ENCODE results near the gene GTF2IRD1.
"Not testable (repeated sequence)": the region's sequence is repeated elsewhere in the genome, so short reads cannot be mapped to it uniquely, and the experiment has no call there.

GTF2IRD1 gene

DNA sequence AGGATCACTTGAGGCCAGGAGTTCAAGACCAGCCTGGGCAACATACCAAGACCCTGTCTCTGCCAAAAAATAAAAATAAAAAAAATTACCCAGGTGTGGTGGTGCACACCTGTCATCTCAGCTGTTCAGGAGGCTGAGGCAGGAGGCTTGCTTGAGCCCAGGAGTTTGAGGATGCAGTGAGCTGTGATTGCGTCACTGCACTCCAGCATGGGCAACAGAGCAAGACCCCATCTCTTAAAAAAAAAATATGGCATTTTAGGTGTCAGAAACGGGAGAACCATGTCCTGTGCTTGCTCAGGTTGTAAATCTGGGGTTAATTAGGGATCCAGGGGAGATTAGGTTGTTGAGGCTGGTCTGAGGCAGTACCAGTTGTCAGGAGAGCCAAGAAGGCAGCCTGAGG, 64.9 kb downstream of the GTF2IRD1 start:
- DNase-seq = no peak

- no peak for DNase-seq
These were observed 65.7 kb downstream of the GTF2IRD1 start for GRCh38 chr7:74519395-74519794.

- DNase-seq = no peak
These were observed 68.1 kb downstream of the GTF2IRD1 start for GRCh38 chr7:74521855-74522254.

DNA sequence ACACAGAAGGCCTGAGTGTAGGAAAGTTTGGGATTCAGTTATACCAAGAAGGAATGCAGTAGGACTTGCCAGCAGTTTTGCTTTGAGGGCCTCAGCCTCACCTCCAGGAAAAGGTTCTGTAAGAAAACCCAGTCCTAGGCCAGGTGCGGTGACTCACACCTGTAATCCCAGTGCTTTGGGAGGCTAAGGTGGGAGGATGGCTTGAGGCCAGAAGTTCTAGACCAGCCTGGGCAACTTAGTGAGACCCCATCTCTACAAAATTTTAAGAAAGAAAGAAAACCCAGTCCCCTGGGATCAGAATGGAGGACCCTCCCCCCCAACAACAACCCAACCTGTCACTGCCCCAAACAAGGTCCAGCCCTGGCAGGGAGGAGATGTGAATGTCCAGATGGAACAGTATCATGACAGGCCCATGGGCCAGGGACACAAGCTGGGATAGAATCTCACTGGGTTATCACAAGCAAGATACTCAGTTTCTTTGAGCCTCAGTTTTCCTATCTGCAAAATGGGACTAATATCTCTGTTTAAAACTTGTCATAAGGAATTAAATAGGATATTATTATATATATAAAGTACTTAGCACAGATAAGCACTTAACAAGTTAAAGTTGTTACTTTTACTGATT, 68.7 kb downstream of the GTF2IRD1 start:
- no peak for DNase-seq

DNA sequence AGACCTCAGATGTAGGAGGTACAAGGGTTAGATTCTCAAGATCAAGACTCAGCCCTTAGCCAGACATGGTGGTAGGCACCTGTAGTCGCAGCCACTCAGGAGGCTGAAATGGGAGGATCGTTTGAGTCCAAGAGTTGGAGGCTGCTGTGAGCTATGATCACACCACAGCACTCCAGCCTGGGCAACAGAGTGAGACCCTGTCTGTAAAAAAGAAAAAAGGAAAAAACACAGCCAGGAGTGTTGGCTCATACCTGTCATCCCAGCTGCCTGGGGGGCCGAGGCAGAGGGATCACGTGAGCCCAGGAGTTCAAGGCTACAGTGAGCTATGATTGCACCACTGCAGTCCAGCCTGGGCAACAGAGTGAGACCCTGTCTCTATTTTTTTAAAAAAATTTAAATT, 69.3 kb downstream of the GTF2IRD1 start:
- DNase-seq = no peak

GRCh38 chr7:74525140-74525539, 71.4 kb downstream of the GTF2IRD1 start:
- DNase-seq = no peak

GRCh38 chr7:74525881-74526280, 72.2 kb downstream of the GTF2IRD1 start:
- DNase-seq = no peak

- no peak for DNase-seq
These were observed 73.1 kb downstream of the GTF2IRD1 start for GRCh38 chr7:74526780-74527179.

DNA sequence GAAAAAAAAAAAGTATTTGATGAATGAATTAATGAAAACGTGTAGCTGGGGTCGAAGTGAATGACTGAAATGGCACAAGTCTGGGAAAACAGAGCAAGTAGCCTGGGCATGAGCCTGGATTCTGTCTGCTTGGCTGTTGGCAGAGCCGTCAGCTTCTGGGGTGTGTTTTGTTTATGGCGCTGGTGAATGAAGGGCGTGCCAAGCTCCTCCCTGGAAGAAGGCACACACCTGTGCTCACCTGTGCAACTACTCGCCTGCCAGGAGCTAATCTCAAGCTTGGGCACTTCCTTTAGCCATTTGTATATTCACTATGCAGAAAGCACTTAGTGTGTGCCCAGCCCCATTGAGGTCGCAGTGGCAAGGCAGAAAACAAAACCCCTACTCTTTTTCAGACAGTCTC, 74.1 kb downstream of the GTF2IRD1 start:
- no peak for DNase-seq

GRCh38 chr7:74528773-74529172, 75.1 kb downstream of the GTF2IRD1 start:
- DNase-seq = not testable (repeated sequence)

DNA sequence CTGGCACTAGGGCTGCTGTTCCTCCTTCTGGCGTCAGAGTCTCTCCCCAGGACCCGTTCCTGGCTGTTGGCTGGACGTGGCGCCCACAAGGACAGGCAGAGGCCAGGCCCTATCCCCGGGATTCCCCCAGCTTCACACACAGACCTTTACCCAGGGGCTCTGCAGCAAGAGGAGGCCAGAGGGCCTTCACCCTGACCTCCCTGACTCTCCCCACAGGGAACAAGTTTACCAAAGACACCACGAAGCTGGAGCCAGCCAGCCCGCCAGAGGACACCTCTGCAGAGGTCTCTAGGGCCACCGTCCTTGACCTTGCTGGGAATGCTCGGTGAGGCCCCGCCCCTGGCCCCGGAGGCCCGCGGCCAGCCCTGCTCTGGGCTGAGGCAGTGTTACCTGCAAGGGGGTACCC, 82.2 kb downstream of the GTF2IRD1 start:
- no peak for DNase-seq

DNA sequence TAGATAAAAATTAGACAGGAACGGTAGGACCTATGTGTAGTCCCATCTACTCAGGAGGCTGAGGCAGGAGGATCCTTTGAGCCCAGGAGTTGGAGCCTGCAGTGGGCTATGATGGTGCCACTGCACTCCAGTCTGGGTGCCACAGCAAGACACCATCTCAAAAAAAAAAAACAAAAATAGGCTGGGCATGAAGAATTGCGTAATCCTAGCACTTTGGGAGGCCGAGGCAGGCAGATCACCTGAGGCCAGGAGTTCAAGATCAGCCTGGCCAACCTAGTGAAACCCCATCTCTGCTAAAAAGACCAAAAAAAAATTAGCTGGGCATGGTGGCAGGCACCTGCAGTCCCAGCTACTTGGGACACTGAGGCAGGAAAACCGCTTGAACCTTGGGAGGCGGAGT, 88.2 kb downstream of the GTF2IRD1 start:
- DNase-seq = not testable (repeated sequence)

- no peak for DNase-seq
These were observed 88.9 kb downstream of the GTF2IRD1 start for GRCh38 chr7:74542558-74543117.

GRCh38 chr7:74544706-74545469, 91.2 kb downstream of the GTF2IRD1 start:
- DNase-seq = no peak

GRCh38 chr7:74545921-74546320, 92.2 kb downstream of the GTF2IRD1 start:
- no peak for DNase-seq

DNA sequence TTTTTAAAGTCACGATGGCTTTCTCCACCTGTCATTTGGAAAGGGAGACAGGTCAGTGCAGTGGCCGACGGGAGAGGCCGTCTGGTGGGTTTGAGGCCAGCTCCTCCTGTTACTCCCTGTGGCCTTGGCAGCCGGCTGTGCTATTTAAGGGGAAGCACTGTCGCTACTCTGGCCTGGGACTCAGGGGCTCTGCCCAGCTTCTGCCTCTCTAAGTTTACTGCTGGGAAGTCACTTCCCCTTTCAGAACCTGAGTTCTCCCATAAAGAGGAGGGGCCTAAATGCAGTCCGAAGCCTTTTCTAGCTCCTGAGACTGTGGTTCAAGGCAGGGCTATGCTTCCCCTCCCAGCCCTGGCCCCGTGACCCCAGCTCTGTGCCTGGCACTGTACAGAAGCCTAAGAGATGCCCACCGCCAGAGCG, 99.9 kb downstream of the GTF2IRD1 start:
- DNase-seq = not testable (repeated sequence)

GRCh38 chr7:74554178-74554577, 100.5 kb downstream of the GTF2IRD1 start:
- DNase-seq = no peak

DNA sequence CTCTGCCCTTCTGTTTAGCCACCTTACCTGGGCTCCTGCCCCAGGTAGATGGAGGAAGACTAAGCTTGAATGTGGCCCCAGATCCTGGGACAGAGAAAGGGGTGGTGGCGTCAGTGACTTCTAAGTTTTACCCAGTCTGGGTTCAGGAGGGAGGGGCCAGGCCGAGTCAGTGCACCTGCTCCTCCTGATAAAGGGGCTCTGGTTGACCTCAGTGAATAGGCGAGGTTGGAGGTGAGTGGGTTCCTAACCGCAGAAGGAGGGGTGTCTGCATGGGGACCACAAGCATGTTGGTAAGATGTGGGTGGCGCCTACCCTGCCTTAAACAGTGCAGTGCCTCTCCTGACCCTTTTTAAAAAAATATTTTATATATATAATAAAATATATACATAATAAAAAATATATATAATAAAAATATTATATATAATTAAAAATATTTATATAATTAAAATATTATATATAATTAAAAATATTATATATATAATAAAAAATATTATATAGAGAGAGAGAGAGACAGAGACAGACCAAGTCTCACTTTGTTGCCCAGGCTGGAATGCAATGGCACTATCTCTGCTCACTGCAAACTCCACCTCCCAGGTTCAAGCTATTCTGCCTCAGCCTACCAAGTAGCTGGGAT, 106.5 kb downstream of the GTF2IRD1 start:
- no peak for DNase-seq

DNA sequence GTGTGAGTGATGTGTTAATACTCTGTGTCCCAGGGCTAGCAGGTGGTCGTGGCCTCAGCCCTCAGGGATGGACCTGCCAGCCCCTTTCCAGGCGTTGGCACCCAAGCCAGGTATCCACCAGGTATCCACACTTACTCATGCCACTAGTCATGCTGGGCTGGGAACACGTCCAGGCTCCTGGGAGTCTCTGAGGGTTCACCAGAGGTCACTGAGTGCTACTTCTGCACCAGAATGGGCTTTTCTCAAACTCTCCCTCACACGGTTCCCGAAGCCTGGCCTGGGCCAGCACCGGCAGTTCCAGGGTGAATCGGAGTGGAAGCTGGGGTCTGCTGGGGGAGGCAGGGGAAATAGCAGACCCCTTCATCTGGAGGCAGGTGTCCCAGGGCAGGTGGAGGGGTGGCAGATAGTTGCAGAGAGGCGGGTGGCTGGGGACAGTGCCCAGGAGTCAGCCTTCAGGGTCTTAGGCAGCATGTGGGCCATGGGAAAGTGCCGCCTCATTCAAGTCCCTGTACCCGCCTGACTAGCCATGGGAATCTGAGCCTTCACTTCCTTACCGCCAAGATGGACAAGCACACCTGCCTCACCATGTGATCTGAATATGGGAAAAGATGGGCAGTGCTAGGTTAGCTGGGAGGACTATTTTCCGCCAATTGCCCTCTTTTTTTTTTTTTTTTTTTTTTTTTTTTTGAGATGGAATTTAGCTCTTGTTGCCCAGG, 108.3 kb downstream of the GTF2IRD1 start:
- no peak for DNase-seq

DNA sequence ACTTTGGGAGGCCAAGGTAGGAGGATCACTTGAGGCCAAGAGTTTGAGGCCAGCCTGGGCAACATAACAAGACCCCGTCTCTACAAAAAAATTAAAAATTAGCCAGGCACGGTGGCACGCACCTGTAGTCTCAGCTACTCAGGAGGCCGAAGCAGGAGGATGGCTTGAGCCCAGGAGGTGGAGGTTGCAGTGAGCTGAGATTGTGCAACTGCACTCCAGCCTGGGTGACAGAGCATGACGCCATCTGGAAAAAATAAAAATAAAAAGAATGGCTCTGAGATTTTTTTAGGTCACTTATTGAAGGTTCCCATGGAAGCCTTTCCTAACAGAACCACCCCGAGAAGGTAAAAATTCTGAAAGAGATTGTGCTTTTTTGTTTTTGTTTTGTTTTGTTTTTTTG, 109.9 kb downstream of the GTF2IRD1 start:
- DNase-seq = not testable (repeated sequence)

GRCh38 chr7:74567318-74567668, 113.6 kb downstream of the GTF2IRD1 start:
- no peak for DNase-seq

DNA sequence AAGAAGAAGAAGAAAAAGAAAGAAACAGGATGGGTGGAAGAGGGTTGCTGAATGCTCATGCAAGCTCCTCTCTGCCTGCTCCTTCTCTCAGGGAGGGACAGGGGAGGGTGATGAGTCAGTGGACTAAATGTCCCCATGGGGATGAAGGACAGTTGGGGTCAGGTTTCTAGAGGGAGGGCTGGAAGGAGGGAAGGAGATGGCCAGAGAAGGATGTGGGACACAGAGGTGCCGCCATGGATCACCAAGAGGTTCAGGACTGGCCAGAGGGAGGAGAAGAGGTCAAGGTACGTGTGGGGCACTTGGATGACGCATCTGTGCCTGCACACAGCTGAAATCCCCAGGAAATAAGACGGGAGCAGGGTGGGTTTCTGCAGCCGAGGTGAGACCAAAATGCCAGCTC, 115.0 kb downstream of the GTF2IRD1 start:
- DNase-seq = no peak

- no peak for DNase-seq
These were observed 115.9 kb downstream of the GTF2IRD1 start for GRCh38 chr7:74569501-74570075.
